ENCODE measurements around the gene LARP4.
"Not testable (repeated sequence)": the region's sequence is repeated elsewhere in the genome, so short reads cannot be mapped to it uniquely, and the experiment has no call there.

LARP4 gene

GRCh38 chr12:50482571-50482970 is 81.9 kb downstream of the LARP4 start:
- no peak for DNase-seq (ENCODE audit: low read depth in 2 of 2)

GRCh38 chr12:50483488-50483887 is 82.8 kb downstream of the LARP4 start:
- no peak for DNase-seq (ENCODE audit: low read depth in 2 of 2)

- DNase-seq (ENCODE audit: low read depth in 2 of 2): no peak
These were observed 88.1 kb downstream of the LARP4 start for GRCh38 chr12:50488801-50489200.

- DNase-seq (ENCODE audit: low read depth in 2 of 2): not testable (repeated sequence)
These were observed 97.4 kb downstream of the LARP4 start for GRCh38 chr12:50498119-50498518.

GRCh38 chr12:50504798-50505674 is 104.4 kb downstream of the LARP4 start, which contains the start of gene DIP2B:
Gene DIP2B (plus strand): TSS chr12:50504985. CDS start chr12:50505141, 156 bp downstream.
- DNase-seq (ENCODE audit: low read depth in 2 of 2): peak; percentile 89 to 95

GRCh38 chr12:50505675-50506530 is 105.2 kb downstream of the LARP4 start:
- DNase-seq (ENCODE audit: low read depth in 2 of 2): no peak

- DNase-seq (ENCODE audit: low read depth in 2 of 2): no peak
These were observed 106.2 kb downstream of the LARP4 start for GRCh38 chr12:50506753-50507473.

- no peak for DNase-seq (ENCODE audit: low read depth in 2 of 2)
These were observed 106.8 kb downstream of the LARP4 start for GRCh38 chr12:50507474-50507838.

GRCh38 chr12:50507930-50508329 is 107.2 kb downstream of the LARP4 start:
- DNase-seq (ENCODE audit: low read depth in 2 of 2): no peak

- DNase-seq (ENCODE audit: low read depth in 2 of 2): no peak
These were observed 107.7 kb downstream of the LARP4 start for GRCh38 chr12:50508414-50508813.

- DNase-seq (ENCODE audit: low read depth in 2 of 2): no peak
These were observed 108.4 kb downstream of the LARP4 start for GRCh38 chr12:50508970-50509663.

- no peak for DNase-seq (ENCODE audit: low read depth in 2 of 2)
These were observed 114.0 kb downstream of the LARP4 start for GRCh38 chr12:50514526-50515276.

GRCh38 chr12:50515587-50515986 is 114.9 kb downstream of the LARP4 start:
- no peak for DNase-seq (ENCODE audit: low read depth in 2 of 2)

- DNase-seq (ENCODE audit: low read depth in 2 of 2): no peak
These were observed 116.8 kb downstream of the LARP4 start for GRCh38 chr12:50517421-50518048.

- no peak for DNase-seq (ENCODE audit: low read depth in 2 of 2)
These were observed 117.4 kb downstream of the LARP4 start for GRCh38 chr12:50518090-50518489.

GRCh38 chr12:50519353-50519752 is 118.7 kb downstream of the LARP4 start:
- DNase-seq (ENCODE audit: low read depth in 2 of 2): no peak

- no peak for DNase-seq (ENCODE audit: low read depth in 2 of 2)
These were observed 119.9 kb downstream of the LARP4 start for GRCh38 chr12:50520416-50521207.

GRCh38 chr12:50521781-50522180 is 121.1 kb downstream of the LARP4 start:
- DNase-seq (ENCODE audit: low read depth in 2 of 2): not testable (repeated sequence)

- no peak for DNase-seq (ENCODE audit: low read depth in 2 of 2)
These were observed 123.1 kb downstream of the LARP4 start for GRCh38 chr12:50523772-50524171.
